GM19438 (cell line): ENCODE data around the gene RETREG3.
"Not testable (repeated sequence)": the region's sequence is repeated elsewhere in the genome, so short reads cannot be mapped to it uniquely, and the experiment has no call there.

Experiments
- ATAC-seq: cut with Tn5 transposase; IDR thresholded peaks from one replicate; pipeline ENCODE4 v1.9.1; 2021; ENCODE audit warnings: low read depth; ENCODE audit not compliant: unreplicated experiment

Gene RETREG3

GRCh38 chr17:42613699-42614295 is 4.6 kb upstream of the RETREG3 start:
- no peak for ATAC-seq

GRCh38 chr17:42612013-42612412 is 2.8 kb upstream of the RETREG3 start:
- no peak for ATAC-seq

- ATAC-seq, result not testable (repeated sequence)
These were observed 934 bp upstream of the RETREG3 start for GRCh38 chr17:42609814-42610801.

GRCh38 chr17:42608305-42609181 is 631 bp downstream of the RETREG3 start:
- peak; percentile 23 for ATAC-seq

- no peak for ATAC-seq
These were observed 1.4 kb downstream of the RETREG3 start for GRCh38 chr17:42607769-42608168.

- no peak for ATAC-seq
These were observed 5.9 kb downstream of the RETREG3 start for GRCh38 chr17:42603318-42603717.

GRCh38 chr17:42598905-42599304 is 10.3 kb downstream of the RETREG3 start:
- no peak for ATAC-seq

GRCh38 chr17:42596386-42596785 is 12.8 kb downstream of the RETREG3 start:
- ATAC-seq, result no peak

- no peak for ATAC-seq
These were observed 17.8 kb downstream of the RETREG3 start for GRCh38 chr17:42591411-42591810.

GRCh38 chr17:42590886-42591285 is 18.3 kb downstream of the RETREG3 start:
- no peak for ATAC-seq

GRCh38 chr17:42586514-42587230 is 22.5 kb downstream of the RETREG3 start:
- no peak for ATAC-seq

- ATAC-seq, result no peak
These were observed 23.8 kb downstream of the RETREG3 start for GRCh38 chr17:42585353-42585752.

GRCh38 chr17:42584880-42585279 is 24.3 kb downstream of the RETREG3 start:
- no peak for ATAC-seq

GRCh38 chr17:42581744-42582270 is 27.4 kb downstream of the RETREG3 start:
- ATAC-seq, result no peak

- ATAC-seq, result no peak
These were observed 29.2 kb downstream of the RETREG3 start for GRCh38 chr17:42579794-42580551.

GRCh38 chr17:42578282-42578869 is 30.8 kb downstream of the RETREG3 start:
- ATAC-seq, result no peak

- peak; percentile 65 for ATAC-seq
These were observed 31.5 kb downstream of the RETREG3 start, which contains the start of gene PSMC3IP for GRCh38 chr17:42577532-42578281. PSMC3IP (minus strand) TSS chr17:42577729; CDS start chr17:42577686, 43 bp downstream.

- no peak for ATAC-seq
These were observed 32.0 kb downstream of the RETREG3 start for GRCh38 chr17:42577140-42577531.
